CD4-positive, alpha-beta T cell treated with Interleukin-4 for 1 hour (primary cell): Measurements from ENCODE around the gene TCP1.
"Not testable (repeated sequence)": the region's sequence is repeated elsewhere in the genome, so short reads cannot be mapped to it uniquely, and the experiment has no call there.

Experiments
- DNase-seq, 2 donors: peaks; one replicate each; pipeline ENCODE4 v3.0.0-alpha.2; 2020 to 2022

Gene TCP1

DNA sequence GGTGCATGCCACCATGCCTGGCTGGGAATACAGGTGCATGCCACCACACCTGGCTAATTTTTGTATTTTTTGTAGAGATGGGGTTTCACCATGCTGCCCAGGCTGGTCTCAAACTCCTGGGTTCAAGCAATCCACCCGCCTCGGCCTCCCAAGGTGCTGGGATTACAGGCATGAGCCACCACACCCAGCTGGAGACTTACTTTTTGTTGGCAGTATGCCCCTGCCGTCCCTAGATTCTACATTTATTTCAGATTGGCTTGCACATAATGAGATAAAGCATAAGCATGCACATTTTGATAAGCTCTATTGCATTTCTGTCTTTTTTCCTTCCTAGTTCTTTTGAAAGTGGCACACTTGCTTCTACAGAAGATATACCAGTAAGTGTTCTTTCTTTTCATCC, 27.4 kb upstream of the TCP1 start:
- not testable (repeated sequence) for DNase-seq

DNA sequence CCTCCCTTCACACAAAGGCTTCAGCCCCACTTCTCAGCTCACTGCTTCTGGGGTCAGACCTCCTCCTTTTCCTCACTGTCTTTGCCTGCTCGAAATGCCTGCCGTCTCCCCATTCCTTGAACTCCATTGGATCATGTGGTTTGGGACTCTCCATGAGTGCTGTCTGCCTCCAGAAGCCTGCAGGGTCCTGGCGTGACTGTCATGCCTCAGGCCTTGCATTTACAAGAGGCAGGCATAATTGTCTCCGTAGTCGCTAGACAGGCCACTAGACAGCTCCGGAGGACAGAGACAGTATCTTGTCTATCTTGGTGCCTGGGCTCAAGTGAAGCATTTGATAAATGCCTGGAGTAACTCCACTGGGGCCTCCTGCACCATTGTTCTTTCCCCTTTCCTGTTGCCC, 26.0 kb upstream of the TCP1 start:
- DNase-seq = no peak

DNA sequence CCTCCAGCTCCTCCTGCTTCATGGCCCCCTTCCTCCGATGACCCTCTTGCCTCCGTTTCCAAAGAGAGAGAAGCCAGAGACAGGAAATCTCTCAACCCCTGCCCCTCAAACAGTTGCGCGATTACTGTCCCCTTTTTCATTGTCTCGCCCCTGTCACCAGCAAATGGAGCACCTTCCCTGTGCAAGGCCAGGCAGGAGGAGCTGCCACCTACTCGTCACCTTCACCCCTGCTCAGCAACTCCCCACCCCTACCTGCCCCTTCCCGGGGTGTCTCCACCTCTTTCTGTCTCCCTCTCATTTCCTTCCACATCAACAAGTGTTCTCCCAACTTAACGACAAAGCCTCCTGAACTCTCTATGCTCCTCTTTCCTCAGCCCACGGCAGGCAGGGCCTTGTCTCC, 24.4 kb upstream of the TCP1 start:
- no peak for DNase-seq

DNA sequence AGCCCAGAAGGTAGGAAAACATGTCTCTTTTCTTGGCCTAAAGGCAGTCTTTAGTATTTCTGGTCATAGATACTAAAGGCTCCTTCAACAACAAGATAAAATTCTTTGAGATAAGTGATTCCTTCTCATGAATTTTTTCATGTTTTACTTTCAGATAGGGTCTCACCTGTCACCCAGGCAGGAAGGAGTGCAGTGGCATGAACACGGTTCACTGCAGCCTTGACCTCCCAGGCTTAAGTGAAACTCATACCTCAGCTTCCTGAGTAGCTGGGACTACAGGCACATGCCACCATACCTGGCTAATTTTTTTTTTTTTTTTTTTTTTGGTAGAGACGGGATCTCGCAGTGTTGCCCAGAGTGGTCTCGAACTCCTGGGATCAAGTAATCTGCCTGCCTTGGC, 19.7 kb upstream of the TCP1 start:
- no peak for DNase-seq

DNA sequence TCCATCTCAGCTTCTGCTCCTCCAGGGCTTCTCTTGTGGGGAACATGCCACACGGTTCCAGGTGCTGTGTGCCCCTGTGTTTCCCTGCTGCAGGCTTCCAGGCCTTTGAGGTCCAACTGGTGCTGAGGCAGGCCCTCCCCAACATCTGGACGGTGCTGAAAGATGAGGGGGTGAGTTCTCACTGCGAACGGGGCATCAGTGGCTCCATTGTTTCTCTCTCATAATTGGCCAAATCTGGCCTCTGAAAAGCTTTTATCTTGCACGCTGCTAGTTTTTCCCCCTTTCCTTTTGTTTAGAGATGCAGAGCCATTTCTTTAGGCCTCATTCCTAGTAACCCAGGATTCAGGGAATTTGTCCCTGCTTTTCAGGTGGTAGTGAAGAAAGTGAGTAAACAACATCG, 19.2 kb upstream of the TCP1 start:
- DNase-seq = no peak

DNA sequence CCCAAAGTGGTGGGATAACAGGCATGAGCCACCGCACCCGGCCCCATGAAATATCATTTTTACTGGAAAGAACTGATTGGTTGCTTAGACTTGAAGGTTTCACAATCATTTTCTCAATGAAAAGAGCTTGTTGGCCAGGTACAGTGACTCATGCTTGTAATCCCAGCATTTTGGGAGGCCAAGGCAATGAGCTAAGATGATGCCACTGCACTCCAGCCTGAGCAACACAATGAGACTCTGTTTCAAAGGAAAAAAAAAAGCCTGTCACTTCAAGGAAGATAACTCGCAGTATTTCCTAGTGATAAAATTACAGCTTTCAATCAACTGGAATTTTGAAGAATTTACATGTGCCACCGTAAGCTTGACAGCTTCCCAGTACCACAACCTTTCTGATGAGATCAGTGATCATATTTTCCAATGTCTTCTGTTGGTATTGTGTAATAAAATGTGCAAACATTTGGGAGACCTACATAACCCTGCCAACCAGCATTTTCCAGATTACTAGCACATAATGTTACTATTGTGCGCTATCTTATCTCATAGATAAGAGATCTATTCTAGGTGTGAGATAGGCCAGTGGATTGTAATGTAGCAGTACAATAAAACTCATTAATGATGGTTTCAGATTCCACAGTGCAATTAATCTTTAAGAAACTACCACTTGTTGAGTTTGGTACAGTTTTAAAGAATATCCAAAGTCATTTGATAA, 17.9 kb upstream of the TCP1 start:
- no peak for DNase-seq

DNA sequence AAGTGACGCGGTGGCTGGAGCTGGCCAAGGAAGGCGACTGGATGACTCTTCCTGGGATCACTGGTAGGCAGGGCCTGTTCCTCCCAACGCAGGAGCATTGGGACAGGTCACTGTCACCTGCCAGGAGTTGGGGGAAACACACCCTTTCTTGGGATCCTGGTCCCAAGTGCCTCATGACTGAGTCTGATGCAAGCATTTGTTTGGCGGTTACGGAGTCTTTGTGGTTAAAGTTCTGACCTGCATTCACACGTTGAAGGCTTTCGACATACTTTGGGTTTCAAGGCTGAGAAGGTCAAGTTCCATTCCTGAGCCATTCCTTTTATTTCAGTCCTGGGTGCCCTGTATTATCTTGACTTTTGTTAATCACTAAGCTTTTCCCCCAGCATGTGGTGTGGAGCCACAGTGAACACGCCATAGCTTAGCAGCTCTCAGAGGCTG, 16.6 kb upstream of the TCP1 start:
- no peak for DNase-seq

DNA sequence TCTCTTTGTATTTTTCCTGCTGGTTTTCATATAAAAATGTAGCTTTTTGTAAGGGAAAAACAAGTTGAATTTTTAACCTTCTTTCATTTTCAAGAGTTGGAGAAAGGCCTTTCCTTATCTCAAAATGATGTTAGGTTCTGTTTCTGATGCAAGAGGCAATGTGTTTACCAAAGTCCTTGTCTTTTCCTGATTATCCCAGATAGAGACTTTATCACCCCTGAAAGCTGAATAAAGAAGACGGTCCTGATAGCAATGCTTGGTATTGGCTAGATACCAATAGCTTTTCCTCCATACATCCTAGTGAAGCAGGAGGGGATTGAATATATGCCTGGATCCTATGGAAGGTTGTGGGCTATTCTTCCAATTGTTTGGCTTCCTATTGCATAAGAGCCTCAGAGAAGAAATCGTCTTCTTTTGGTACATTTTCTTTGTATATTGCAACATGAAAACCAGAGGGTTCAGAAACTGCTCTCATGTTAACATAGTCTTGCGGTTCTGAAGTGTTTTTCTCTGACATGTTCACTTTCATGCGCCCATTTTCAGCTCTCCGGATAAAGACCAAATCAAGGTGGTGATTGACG, 16.1 kb upstream of the TCP1 start:
- no peak for DNase-seq

DNA sequence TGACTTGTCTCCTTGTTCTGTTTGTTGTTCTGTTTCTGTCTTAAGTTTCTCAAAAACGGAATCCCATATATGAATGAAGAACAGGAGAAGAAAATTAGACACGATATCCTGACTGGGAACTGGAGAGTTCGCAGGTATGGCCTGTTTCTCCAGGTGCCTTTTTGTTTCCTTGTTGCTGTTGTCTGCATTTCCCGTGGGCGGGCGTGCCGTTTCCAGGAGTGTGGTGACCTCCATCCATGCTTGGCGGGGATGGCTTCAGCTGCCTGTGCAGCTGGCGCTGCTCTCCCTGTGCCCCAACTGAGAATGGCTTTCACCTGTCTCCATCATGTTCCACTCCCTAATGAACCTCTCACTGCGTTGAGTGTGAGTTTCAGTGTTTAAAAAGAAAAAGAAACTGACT, 15.1 kb upstream of the TCP1 start:
- no peak for DNase-seq

DNA sequence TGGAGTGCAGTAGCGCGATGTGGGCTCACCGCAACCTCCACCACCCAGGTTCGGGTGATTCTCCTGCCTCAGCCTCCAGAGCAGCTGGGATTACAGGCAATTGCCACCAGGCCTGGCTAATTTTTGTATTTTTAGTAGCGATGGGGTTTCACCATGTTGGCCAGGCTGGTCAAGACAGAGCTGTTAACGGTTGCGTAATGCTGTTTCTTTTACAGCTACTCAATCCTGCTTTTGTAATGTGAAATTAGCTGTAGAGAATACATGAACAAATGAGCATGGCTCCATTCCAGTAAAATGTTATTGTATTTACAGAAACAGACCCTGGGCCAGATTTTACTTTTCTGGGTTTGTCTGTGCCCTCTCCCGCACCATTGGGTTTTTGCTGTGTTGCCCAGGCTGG, 12.5 kb upstream of the TCP1 start:
- DNase-seq = no peak

DNA sequence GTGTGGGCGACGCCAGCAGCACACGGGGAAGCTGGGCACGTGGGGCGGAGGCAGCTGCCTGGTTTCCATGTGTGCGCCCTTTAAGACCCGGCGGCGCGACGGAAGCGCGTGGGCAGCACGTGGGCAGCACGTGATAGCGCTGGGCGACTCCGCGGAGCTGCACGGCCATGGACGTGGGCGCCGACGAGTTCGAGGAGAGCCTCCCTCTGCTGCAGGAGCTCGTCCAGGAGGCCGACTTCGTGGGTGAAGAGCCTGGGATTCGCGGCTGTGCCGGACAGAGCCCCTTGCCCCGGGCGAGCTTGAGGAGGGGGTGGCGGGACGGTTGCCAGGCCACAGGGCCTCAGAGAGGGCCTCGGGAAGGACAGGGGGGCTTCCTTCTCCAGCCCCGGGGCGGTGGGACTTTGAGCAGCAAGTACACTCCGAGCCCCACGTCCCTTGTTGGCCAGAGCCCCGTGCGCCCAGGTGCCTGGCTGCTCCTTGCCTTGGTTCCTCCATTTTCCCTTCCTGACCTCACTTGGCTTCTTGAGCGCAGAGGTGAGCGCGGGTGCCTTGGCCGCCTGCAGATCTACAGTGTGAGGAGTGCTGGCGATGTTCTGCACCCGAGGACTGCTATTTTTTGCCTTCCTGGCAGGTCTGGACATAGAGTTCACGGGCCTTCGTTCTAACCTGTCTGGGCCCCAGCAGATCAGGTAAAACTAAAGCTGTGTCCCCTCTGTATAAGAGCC, 10.9 kb upstream of the TCP1 start, which contains the start of gene PNLDC1:
Gene PNLDC1 (plus strand): TSS at position 136 of the 725 bp plus-strand sequence. CDS start 32 bp downstream, at position 168.
- DNase-seq = no peak

DNA sequence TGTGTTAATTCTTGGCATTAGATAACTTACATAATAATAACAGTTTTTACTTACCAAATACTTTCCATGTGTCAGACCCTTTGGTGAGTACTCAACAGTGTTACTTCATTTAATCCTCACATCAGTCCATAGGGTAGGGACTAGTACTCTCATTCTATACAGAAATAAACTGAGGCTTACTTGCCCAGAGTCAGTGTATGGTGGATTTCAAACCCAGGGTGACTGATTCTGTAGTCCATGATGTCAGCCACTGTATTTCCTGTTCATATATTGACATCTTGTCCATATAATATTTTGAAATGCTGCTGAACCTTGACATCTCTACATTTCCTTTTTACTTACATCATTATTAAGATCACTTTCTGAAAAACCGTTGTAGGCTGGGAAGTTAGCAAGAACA, 8.2 kb upstream of the TCP1 start:
- no peak for DNase-seq

DNA sequence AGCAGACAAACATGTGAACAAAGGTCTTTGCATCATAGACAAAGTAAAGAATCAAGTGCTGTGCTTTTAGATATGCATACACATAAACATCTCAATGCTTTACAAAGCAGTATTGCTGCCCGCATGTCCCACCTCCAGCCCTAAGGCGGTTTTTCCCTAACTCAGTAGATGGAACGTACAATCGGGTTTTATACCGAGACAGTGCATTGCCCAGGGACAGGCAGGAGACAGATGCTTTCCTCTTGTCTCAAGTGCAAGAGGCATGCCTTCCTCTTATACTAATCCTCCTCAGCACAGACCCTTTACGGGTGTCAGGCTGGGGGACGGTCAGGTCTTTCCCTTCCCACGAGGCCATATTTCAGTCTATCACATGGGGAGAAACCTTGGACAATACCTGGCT, 5.6 kb upstream of the TCP1 start:
- DNase-seq = not testable (repeated sequence)

DNA sequence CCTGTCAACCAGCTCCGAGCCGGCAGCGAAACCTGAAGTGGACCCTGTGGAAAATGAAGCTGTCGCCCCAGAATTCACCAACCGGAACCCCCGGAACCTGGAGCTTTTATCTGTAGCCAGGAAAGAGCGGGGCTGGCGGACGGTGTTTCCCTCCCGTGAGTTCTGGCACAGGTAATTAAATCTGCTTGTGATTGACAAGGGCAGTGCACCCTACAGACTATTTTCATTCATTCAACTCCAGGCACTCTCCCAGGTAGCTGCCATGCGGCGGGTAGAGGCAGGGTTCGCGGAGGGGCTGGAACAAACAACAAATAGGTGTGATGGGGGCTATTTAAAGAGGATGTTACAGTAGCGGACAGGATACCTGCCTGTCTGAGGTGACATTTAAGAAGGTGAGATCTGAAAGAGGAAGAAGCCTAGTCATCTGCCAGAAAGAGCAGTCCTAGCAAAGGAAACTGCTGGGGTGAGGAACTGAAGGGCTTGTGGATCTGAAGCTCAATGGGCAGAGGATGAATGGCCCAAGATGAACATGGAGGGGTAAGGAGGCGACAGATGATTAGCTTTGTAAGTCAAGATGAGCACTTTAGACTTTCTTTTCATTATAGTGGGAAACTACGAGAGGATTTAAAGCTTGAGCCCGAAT, 1.7 kb upstream of the TCP1 start:
- DNase-seq = peak in 1 of 2 donors; percentile 28

DNA sequence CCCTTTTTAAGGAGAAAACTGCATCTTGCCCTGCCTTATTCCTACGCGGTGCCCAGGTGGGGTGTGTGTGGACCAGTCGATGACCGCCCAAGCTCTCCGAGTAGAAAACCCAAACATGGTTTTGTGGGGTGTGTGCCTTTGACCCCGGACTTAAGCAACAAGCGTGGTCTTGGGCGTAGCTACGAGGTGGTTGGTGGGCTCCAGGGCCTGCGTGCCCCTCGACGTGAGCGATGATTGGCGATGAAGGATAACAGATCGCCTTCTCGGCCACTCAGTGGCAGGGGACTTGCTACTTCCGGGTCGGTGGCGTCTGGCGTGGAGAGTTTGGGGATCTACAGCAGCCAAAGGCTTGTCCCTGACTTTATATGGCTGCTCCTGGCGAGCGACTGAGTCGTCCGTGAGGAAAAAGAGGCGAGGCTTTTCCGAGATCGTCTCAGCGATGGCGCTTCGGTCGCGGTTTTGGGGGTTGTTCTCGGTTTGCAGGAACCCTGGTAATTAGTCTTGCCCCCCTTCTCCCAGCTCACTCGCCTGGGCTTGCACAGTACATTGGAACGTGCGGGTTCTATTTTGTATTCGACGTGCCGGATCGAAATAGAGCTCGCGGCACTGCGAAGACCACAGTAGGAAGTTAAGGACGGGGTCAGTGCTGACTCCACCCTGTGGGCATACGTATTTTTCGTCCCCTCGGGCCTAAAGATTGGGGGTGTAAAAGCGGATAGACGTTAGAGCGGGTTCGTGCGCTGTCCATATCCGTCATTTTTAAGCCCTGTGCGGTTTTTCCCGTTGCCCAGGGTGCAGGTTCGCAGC, 950 bp upstream of the TCP1 start, which contains the start of gene MRPL18:
Gene MRPL18 (plus strand): TSS at position 319 of the 807 bp plus-strand sequence. CDS start 121 bp downstream, at position 440.
- DNase-seq = peak; percentile 91

DNA sequence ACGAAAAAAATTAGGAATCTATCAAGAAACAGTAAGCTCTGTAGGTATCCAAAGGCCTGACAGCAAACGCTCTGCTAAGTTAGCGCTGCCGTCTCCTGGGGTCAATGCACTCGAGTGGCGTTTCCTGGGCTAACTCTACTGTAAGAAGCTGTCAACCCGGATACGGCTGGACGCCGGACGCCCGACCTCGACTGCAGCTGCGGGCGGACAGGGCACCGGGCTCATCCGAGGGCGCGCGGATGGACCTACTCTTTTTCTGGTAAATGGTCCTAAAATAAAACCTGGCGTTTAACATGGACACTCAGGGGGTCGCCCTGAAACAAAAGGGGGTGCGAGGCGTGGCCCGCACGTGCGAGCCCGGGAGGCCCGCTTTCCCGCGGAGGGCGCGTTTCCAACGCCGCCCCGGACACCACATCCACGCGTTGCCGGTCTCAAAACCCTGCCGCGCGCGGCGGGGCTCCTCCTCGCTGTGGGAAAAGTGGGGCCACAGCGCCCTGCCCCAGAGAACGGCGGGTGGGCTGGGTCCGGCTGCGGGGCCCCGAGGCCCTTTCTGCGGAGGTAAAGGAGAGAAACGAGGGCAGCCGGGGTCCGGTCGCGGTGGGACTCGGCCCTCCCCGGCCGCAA, 537 bp downstream of the TCP1 start:
- DNase-seq = peak; percentile 18 to 24

DNA sequence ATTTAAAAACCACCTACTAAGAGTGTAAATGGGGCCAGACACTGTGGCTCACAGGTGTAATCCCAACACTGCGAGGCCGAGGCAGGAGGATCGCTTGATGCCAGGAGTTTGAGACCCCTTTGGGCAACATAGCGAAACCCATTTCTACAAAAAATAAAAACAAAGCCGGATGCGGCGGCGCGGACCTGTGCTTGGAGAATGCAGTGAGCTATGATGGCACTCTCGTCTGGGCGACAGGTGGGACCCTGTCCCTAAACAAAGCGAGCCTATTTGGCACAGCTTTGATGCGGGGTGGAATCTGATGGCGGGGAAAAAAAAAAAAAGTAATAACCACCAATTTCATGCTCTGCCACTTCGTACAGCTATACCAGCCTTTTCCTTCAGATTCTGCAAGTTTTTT, 1.1 kb downstream of the TCP1 start:
- peak in 1 of 2 donors; percentile 29 for DNase-seq

DNA sequence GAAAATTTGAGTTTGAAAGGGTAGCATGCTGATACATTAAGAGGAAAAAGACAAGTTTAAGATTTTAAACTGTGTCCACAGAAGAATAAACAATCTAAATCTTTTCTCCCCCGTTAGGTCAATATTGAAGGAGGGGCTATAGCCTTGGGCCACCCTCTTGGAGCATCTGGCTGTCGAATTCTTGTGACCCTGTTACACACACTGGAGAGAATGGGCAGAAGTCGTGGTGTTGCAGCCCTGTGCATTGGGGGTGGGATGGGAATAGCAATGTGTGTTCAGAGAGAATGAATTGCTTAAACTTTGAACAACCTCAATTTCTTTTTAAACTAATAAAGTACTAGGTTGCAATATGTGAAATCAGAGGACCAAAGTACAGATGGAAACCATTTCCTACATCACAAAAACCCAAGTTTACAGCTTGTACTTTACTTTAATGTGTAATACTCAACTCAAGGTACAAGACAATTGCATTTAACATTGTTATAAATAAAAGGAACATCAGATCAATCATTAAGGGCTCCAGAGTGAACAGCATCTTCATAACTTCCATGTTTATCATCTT, 10.8 kb downstream of the TCP1 start:
- DNase-seq = no peak

DNA sequence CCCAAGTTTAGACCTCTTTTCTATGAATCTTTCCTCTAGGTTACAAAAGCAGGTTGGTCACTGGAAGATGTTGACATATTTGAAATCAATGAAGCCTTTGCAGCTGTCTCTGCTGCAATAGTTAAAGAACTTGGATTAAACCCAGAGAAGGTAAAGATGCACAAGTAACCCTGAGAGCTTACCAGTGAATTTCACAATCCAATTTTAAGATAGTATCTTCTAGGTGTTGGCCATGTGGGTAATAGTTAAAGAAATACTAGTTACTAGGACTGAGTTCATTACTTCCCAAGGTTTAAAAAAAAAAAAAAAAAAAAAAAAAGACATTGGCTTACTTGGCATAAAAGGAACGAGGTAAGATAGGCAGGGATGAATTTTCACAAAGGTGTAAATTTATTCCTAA, 11.3 kb downstream of the TCP1 start:
- DNase-seq = no peak

DNA sequence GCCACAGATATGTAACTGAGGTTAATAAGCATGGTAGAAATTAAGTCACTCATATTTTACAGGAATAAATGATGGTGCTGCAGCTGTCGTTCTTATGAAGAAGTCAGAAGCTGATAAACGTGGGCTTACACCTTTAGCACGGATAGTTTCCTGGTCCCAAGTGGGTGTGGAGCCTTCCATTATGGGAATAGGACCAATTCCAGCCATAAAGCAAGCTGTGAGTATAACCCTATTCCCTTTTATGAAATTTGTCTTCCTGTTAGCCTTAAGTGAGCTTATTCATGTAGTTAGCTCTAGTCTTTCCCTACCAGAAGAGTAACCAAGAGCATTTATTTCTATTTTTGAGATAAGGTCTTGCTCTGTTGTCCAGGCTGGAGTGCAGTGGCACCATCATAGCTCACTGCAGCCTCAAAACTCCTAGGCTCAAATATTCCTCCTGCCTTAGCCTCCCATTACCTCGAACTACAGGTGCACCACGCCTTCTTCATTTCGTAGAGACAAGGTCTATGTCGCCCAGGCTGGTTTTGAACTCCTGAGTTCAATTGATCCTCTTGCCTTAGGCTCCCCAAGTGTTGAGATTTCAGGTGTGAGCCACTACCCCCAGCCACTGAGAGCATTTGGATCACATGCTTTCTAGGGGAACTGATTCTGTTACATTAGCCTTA, 12.0 kb downstream of the TCP1 start:
- DNase-seq = no peak

DNA sequence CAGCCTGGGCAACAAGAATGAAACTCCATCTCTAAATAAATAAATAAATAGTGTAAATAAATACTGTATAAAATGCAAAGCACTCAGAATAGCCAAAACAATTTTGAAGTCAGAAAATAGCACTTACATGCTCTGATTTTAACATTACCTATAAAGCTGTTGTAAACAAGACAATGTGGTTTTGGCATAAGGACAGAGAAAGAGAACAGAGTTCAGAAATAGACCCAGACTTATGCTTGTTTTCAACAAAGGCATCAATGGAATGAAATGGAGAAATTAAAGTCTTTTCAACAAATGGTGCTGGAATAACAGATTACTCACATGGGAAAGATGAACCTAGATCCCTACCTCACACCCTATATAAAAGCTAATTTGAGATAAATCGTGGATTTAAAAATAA, 17.2 kb downstream of the TCP1 start:
- DNase-seq = no peak
